Trophoblast cell (in vitro differentiated cells and primary cell): Measurements from ENCODE around the gene TNFAIP1.
A peak's percentile ranks its signal among the peaks of the same experiment; 100 is the strongest.

Source experiments
- DNase-seq, 2 donors: peaks; one replicate each; pipeline ENCODE4 v3.0.0-alpha.2; 2016
- H2AFZ ChIP-seq: 2 replicates; pipeline ENCODE4 v1.6.1; 2013; ENCODE audit warnings: low read length, moderate library complexity, mild to moderate bottlenecking; ENCODE audit not compliant: insufficient read depth, poor library complexity
- H2AK5ac ChIP-seq: 2 replicates; pipeline ENCODE4 v1.6.1; 2013; ENCODE audit warnings: mild to moderate bottlenecking, low read length
- H2BK120ac ChIP-seq: 2 replicates; pipeline ENCODE4 v1.6.1; 2013; ENCODE audit warnings: low read length, mild to moderate bottlenecking, moderate library complexity; ENCODE audit not compliant: insufficient read depth, poor library complexity
- H2BK12ac ChIP-seq: 2 replicates; pipeline ENCODE4 v1.6.1; 2013; ENCODE audit warnings: mild to moderate bottlenecking, low read length, moderate library complexity
- H2BK5ac ChIP-seq: 2 replicates; pipeline ENCODE4 v1.6.1; 2013; ENCODE audit warnings: low read length, low read depth, moderate library complexity, mild to moderate bottlenecking; ENCODE audit not compliant: poor library complexity
- H3K14ac ChIP-seq: 2 replicates; pipeline ENCODE4 v1.6.1; 2013; ENCODE audit warnings: mild to moderate bottlenecking, low read length
- H3K18ac ChIP-seq: 2 replicates; pipeline ENCODE4 v1.6.1; 2013; ENCODE audit warnings: mild to moderate bottlenecking, low read length
- H3K23ac ChIP-seq: 2 replicates; pipeline ENCODE4 v1.6.1; 2013; ENCODE audit warnings: low read length
- H3K27ac ChIP-seq: 2 replicates; pipeline ENCODE4 v1.5.1; 2013; ENCODE audit warnings: low read depth, mild to moderate bottlenecking, inconsistent platforms, low read length, moderate library complexity
- H3K27me3 ChIP-seq: 2 replicates; pipeline ENCODE4 v1.6.1; 2013; ENCODE audit warnings: inconsistent platforms, mild to moderate bottlenecking, low read length, moderate library complexity; ENCODE audit not compliant: insufficient read depth
- H3K36me3 ChIP-seq, 2 experiments: 1 replicate in 1 of 2; 2 replicates in 1 of 2; pipeline ENCODE4 v1.6.1; 2013; ENCODE audit warnings: low read length in 2 of 2, mild to moderate bottlenecking in 2 of 2, moderate library complexity in 1 of 2; ENCODE audit not compliant: insufficient read depth in 2 of 2, control insufficient read depth in 1 of 2
- H3K4ac ChIP-seq: 2 replicates; pipeline ENCODE4 v1.6.1; 2013; ENCODE audit warnings: low read depth, mild to moderate bottlenecking, low read length, moderate library complexity
- H3K4me1 ChIP-seq, 2 experiments: 1 replicate in 1 of 2; 2 replicates in 1 of 2; pipeline ENCODE4 v1.6.1; 2013; ENCODE audit warnings: low read length in 2 of 2, mild to moderate bottlenecking in 2 of 2, moderate library complexity in 1 of 2; ENCODE audit not compliant: insufficient read depth in 2 of 2, control insufficient read depth in 1 of 2
- H3K4me2 ChIP-seq: 2 replicates; pipeline ENCODE4 v1.6.1; 2013; ENCODE audit warnings: inconsistent platforms, mild to moderate bottlenecking, low read length, moderate library complexity
- H3K4me3 ChIP-seq: 2 replicates; pipeline ENCODE4 v1.5.1; 2013; ENCODE audit warnings: mild to moderate bottlenecking, low read depth, low read length, inconsistent platforms
- H3K79me1 ChIP-seq: one replicate; pipeline ENCODE4 v1.6.1; 2013; ENCODE audit warnings: low read length
- H3K79me2 ChIP-seq: 2 replicates; pipeline ENCODE4 v1.6.1; 2013; ENCODE audit warnings: low read length, mild to moderate bottlenecking; ENCODE audit not compliant: control insufficient read depth, insufficient read depth, poor library complexity
- H3K9ac ChIP-seq: 2 replicates; pipeline ENCODE4 v1.6.1; 2013; ENCODE audit warnings: mild to moderate bottlenecking, low read length
- H3K9me3 ChIP-seq: 2 replicates; pipeline ENCODE4 v1.6.1; 2013; ENCODE audit warnings: low read depth, mild to moderate bottlenecking, control low read depth, inconsistent platforms, low read length; ENCODE audit not compliant: insufficient read depth
- H4K12ac ChIP-seq: 2 replicates; pipeline ENCODE4 v1.6.1; 2013; ENCODE audit warnings: low read depth, mild to moderate bottlenecking, low read length, moderate library complexity
- H4K8ac ChIP-seq: 2 replicates; pipeline ENCODE4 v1.6.1; 2013; ENCODE audit warnings: low read depth, mild to moderate bottlenecking, low read length, moderate library complexity
- H4K91ac ChIP-seq: one replicate; pipeline ENCODE4 v1.6.1; 2013; ENCODE audit warnings: low read depth, mild to moderate bottlenecking, low read length, moderate library complexity
- WGBS: extraction: QIAGEN DNeasy Blood & Tissue Kit; methylation state at CpG from one replicate; pipeline ENCODE4 v1.1.7; 2013; ENCODE audit warnings: missing lambda C conversion rate; ENCODE audit not compliant: insufficient read length, insufficient coverage; ENCODE audit errors: extremely low coverage; 5-methylcytosine and 5-hydroxymethylcytosine counted together

The TNFAIP1 gene

GRCh38 chr17:28390141-28390540 is 54.6 kb downstream of the TNFAIP1 start:
- Histone ChIP-seq H3K27ac (no peak overlapping the region), H3K27me3 (peaks cover 2% of the 10 kb centered on the region), H3K4ac (no peak overlapping the region), H3K4me1 (peaks cover 2 to 4% of the 10 kb centered on the region in 2 experiments), H3K79me1 (no peaks in the 10 kb centered on the region), H2BK5ac (no peak overlapping the region), H3K9ac (no peak overlapping the region), H3K4me2 (no peak overlapping the region), H2AK5ac (no peak overlapping the region), H2BK120ac (no peak overlapping the region), H3K14ac (no peak overlapping the region), H3K4me3 (no peak overlapping the region), H3K23ac (no peak overlapping the region), H2AFZ (no peak overlapping the region), H4K12ac (no peak overlapping the region), H4K8ac (no peak overlapping the region), H3K36me3 (no peaks in the 10 kb centered on the region), H2BK12ac (no peak overlapping the region), H3K79me2 (no peaks in the 10 kb centered on the region), H4K91ac (no peak overlapping the region), H3K18ac (no peak overlapping the region), H3K9me3 (peaks cover 3% of the 10 kb centered on the region)
- WGBS = no CpG with 5 or more reads among the region's 1 CpG
- no peak for DNase-seq

- Histone ChIP-seq H3K18ac (no peak overlapping the region), H4K8ac (no peak overlapping the region), H2BK12ac (no peak overlapping the region), H3K14ac (no peak overlapping the region), H3K9ac (no peak overlapping the region), H2BK5ac (no peak overlapping the region), H3K79me1 (no peaks in the 10 kb centered on the region), H2BK120ac (no peak overlapping the region), H3K27ac (no peak overlapping the region), H4K12ac (no peak overlapping the region), H3K4me1 (peaks cover 5 to 6% of the 10 kb centered on the region in 2 experiments), H2AK5ac (no peak overlapping the region), H3K4ac (no peak overlapping the region), H3K4me2 (no peak overlapping the region), H4K91ac (no peak overlapping the region), H3K36me3 (no peaks in the 10 kb centered on the region), H2AFZ (no peak overlapping the region), H3K23ac (no peak overlapping the region), H3K9me3 (no peaks in the 10 kb centered on the region), H3K79me2 (no peaks in the 10 kb centered on the region), H3K4me3 (no peak overlapping the region), H3K27me3 (no peaks in the 10 kb centered on the region)
- peak in 1 of 2 donors; percentile 40 for DNase-seq
- no CpG with 5 or more reads among the region's 2 CpGs for WGBS
These were observed 55.0 kb downstream of the TNFAIP1 start for GRCh38 chr17:28390563-28390962.

- no peak for DNase-seq
- whole genome bisulfite sequencing = no CpG with 5 or more reads among the region's 1 CpG
- no peaks in the 10 kb centered on the region for H3K9me3 ChIP-seq
These were observed 55.4 kb downstream of the TNFAIP1 start for GRCh38 chr17:28390984-28391383.

GRCh38 chr17:28391401-28391800 is 55.8 kb downstream of the TNFAIP1 start:
- no peak overlapping the region for H2AFZ ChIP-seq
- DNase-seq = no peak
- H4K91ac ChIP-seq = no peak overlapping the region
- no peak overlapping the region for H4K8ac ChIP-seq
- no peak overlapping the region for H3K9ac ChIP-seq
- no peaks in the 10 kb centered on the region for H3K79me2 ChIP-seq
- no peak overlapping the region for H3K4me2 ChIP-seq
- H3K14ac ChIP-seq = no peak overlapping the region
- H2BK12ac ChIP-seq = no peak overlapping the region
- no peak overlapping the region for H3K18ac ChIP-seq
- no peak overlapping the region for H2AK5ac ChIP-seq
- H3K27ac ChIP-seq = no peak overlapping the region
- no peak overlapping the region for H2BK120ac ChIP-seq
- no peaks in the 10 kb centered on the region for H3K9me3 ChIP-seq
- H3K23ac ChIP-seq = no peak overlapping the region
- H3K4ac ChIP-seq = no peak overlapping the region
- H3K36me3 ChIP-seq = no peaks in the 10 kb centered on the region
- no peak overlapping the region for H4K12ac ChIP-seq
- no peak overlapping the region for H3K4me3 ChIP-seq
- peaks cover 3% of the 10 kb centered on the region for H3K79me1 ChIP-seq
- H3K27me3 ChIP-seq = no peaks in the 10 kb centered on the region
- no peak overlapping the region for H2BK5ac ChIP-seq
- no CpG with 5 or more reads among the region's 2 CpGs for WGBS
- H3K4me1 ChIP-seq = peaks cover 10 to 11% of the 10 kb centered on the region in 2 experiments

More at GRCh38 chr17:28390984-28391383, 55.4 kb downstream of the TNFAIP1 start:
- Histone ChIP-seq H3K79me1 (peaks cover 2% of the 10 kb centered on the region), H2BK12ac (no peak overlapping the region), H3K14ac (no peak overlapping the region), H3K18ac (no peak overlapping the region), H2BK5ac (no peak overlapping the region), H3K4me2 (no peak overlapping the region), H3K4ac (no peak overlapping the region), H3K79me2 (no peaks in the 10 kb centered on the region), H3K36me3 (no peaks in the 10 kb centered on the region), H4K8ac (no peak overlapping the region), H3K4me3 (no peak overlapping the region), H2AK5ac (no peak overlapping the region), H4K12ac (no peak overlapping the region), H3K27me3 (no peaks in the 10 kb centered on the region), H3K4me1 (peaks cover 8 to 10% of the 10 kb centered on the region in 2 experiments), H2AFZ (no peak overlapping the region), H2BK120ac (no peak overlapping the region), H3K27ac (no peak overlapping the region), H3K23ac (no peak overlapping the region), H3K9ac (no peak overlapping the region), H4K91ac (no peak overlapping the region)
